WERI-Rb-1 (cell line): ENCODE measurements around the gene ZNF544.

Experiments
- DNase-seq: peaks from one replicate; pipeline ENCODE4 v3.0.0-alpha.2; 2020
- H3K27ac ChIP-seq: fragments of 250-450 bp; sonication (Bioruptor Pico); 2 replicates; pipeline ENCODE4 v1.5.1; 2020; ENCODE audit warnings: mild to moderate bottlenecking, moderate library complexity
- H3K27me3 ChIP-seq: fragments of 250-450 bp; sonication (Bioruptor Pico); 2 replicates; pipeline ENCODE4 v1.5.1; 2021; ENCODE audit warnings: mild to moderate bottlenecking, low read depth, moderate library complexity; ENCODE audit not compliant: insufficient read depth, severe bottlenecking
- H3K36me3 ChIP-seq: fragments of 250-450 bp; sonication (Bioruptor Pico); 2 replicates; pipeline ENCODE4 v1.5.1; 2020; ENCODE audit warnings: mild to moderate bottlenecking, moderate library complexity
- H3K4me3 ChIP-seq: 2 replicates; pipeline ENCODE4 v1.5.1; 2011; ENCODE audit warnings: low read depth, mild to moderate bottlenecking, control low read depth, low read length
- H3K9me3 ChIP-seq: fragments of 250-450 bp; sonication (Bioruptor Pico); 2 replicates; pipeline ENCODE4 v1.5.1; 2021; ENCODE audit warnings: mild to moderate bottlenecking, moderate library complexity; ENCODE audit not compliant: severe bottlenecking
- CTCF ChIP-seq: IDR thresholded peaks from 2 replicates; pipeline ENCODE4 v1.5.1; 2011; ENCODE audit warnings: low read depth, mild to moderate bottlenecking, control low read depth, inconsistent platforms, low read length

Gene ZNF544

GRCh38 chr19:58304255-58304654, 75.5 kb downstream of the ZNF544 start:
- TF ChIP-seq CTCF, result no peak
- H3K36me3 ChIP-seq, result peaks cover 64% of the 10 kb centered on the region
- H3K9me3 ChIP-seq, result no peaks in the 10 kb centered on the region
- DNase-seq, result no peak
- H3K27ac ChIP-seq, result no peak overlapping the region
- no peaks in the 10 kb centered on the region for H3K27me3 ChIP-seq
- peak overlapping the region; percentile 81 for H3K4me3 ChIP-seq

GRCh38 chr19:58304748-58305064, 76.0 kb downstream of the ZNF544 start:
- no peaks in the 10 kb centered on the region for H3K27me3 ChIP-seq
- peaks cover 65% of the 10 kb centered on the region for H3K36me3 ChIP-seq
- no peaks in the 10 kb centered on the region for H3K9me3 ChIP-seq
- no peak overlapping the region; the same call in 1 of the 2 replicates for H3K27ac ChIP-seq
- no peak for TF ChIP-seq CTCF
- DNase-seq, result no peak
- H3K4me3 ChIP-seq, result peak overlapping the region; percentile 81

GRCh38 chr19:58305065-58305931, 76.6 kb downstream of the ZNF544 start, which contains the start of gene ERVK3-1:
ERVK3-1 (plus strand) TSS chr19:58305377; CDS start chr19:58312169, 6,792 bp downstream.
- no peaks in the 10 kb centered on the region for H3K27me3 ChIP-seq
- peak within 1 kb of the TSS; percentile 81 for H3K4me3 ChIP-seq
- peaks cover 64% of the 10 kb centered on the region for H3K36me3 ChIP-seq
- no peak for TF ChIP-seq CTCF
- peak within 1 kb of the TSS; percentile 68 for H3K27ac ChIP-seq
- peak; percentile 94 for DNase-seq
- no peaks in the 10 kb centered on the region for H3K9me3 ChIP-seq

- peak overlapping the region; percentile 68; the same call in 1 of the 2 replicates for H3K27ac ChIP-seq
- no peaks in the 10 kb centered on the region for H3K27me3 ChIP-seq
- H3K36me3 ChIP-seq, result peaks cover 58% of the 10 kb centered on the region
- peak overlapping the region; percentile 81 for H3K4me3 ChIP-seq
- TF ChIP-seq CTCF, result no peak
- no peak for DNase-seq
- H3K9me3 ChIP-seq, result no peaks in the 10 kb centered on the region
Observed at GRCh38 chr19:58305932-58306323, 77.2 kb downstream of the ZNF544 start.

- peaks cover 59% of the 10 kb centered on the region for H3K36me3 ChIP-seq
- no peaks in the 10 kb centered on the region for H3K9me3 ChIP-seq
- H3K27ac ChIP-seq, result no peak overlapping the region
- no peak for DNase-seq
- TF ChIP-seq CTCF, result no peak
- H3K4me3 ChIP-seq, result no peak overlapping the region
- no peaks in the 10 kb centered on the region for H3K27me3 ChIP-seq
Observed at GRCh38 chr19:58307736-58308135, 79.0 kb downstream of the ZNF544 start.
